Measurements from ENCODE around the gene CLECL1. TPM values are rescaled to one million over a fixed set of nuclear protein-coding genes. Genes with fewer than 3 reads are reported as not detected.

Gene CLECL1
- total RNA-seq, result not detected in 2 replicates

GRCh38 chr12:9732921-9733461, at the start of gene CLECL1:
Gene CLECL1, minus strand, starts transcription at chr12:9733097.

GRCh38 chr12:9760699-9761418, 28.0 kb upstream of the CLECL1 start, which contains the start of gene CD69:
Gene CD69, minus strand, starts transcription at chr12:9760901. Its CDS starts 81 bp downstream, at chr12:9760820.

Other genes with a start within 250 kb of the CLECL1 start
- not detected in 2 replicates for gene KLRB1, start 125.2 kb downstream of the CLECL1 start, total RNA-seq
- gene CLEC2D, start 63.4 kb downstream of the CLECL1 start, total RNA-seq, result 1.4 and 4.0 TPM in 2 replicates
- gene CD69, start 27.8 kb upstream of the CLECL1 start, total RNA-seq, result 0.48 TPM in 1 of 2 replicates, not detected in the other
- gene KLRF1, start 94.4 kb upstream of the CLECL1 start, total RNA-seq, result 0.48 TPM in 1 of 2 replicates, not detected in the other
- gene CLEC2B, start 136.3 kb upstream of the CLECL1 start, total RNA-seq, result 4.1 and 11.9 TPM in 2 replicates
- not detected in 2 replicates for gene KLRF2, start 148.4 kb upstream of the CLECL1 start, total RNA-seq
- not detected in 2 replicates for gene CLEC2A, start 199.3 kb upstream of the CLECL1 start, total RNA-seq
- gene CLEC12A, start 238.3 kb upstream of the CLECL1 start, total RNA-seq, result not detected in 2 replicates

Measured in tracheal epithelial cell (primary cell).